AG09309 (cell line): ENCODE measurements around the gene FOXO4.
A peak's percentile ranks its signal among the peaks of the same experiment; 100 is the strongest.
"Not testable (repeated sequence)": the region's sequence is repeated elsewhere in the genome, so short reads cannot be mapped to it uniquely, and the experiment has no call there.

ENCODE experiments used
- DNase-seq: peaks from one replicate; pipeline ENCODE4 v3.0.0-alpha.2; 2010; ENCODE audit warnings: low read depth
- H3K4me3 ChIP-seq: 2 replicates; pipeline ENCODE4 v1.5.1; 2011; ENCODE audit warnings: mild to moderate bottlenecking, low read depth, low read length, moderate library complexity; ENCODE audit not compliant: control insufficient read depth
- CTCF ChIP-seq: IDR thresholded peaks from 2 replicates; pipeline ENCODE4 v1.5.1; 2011; ENCODE audit warnings: mild to moderate bottlenecking, low read depth, low read length, inconsistent platforms; ENCODE audit not compliant: insufficient read depth, control insufficient read depth; ENCODE audit errors: missing control alignments

The FOXO4 gene

GRCh38 chrX:71095555-71095980, at the start of gene FOXO4:
Gene FOXO4, plus strand, starts transcription at chrX:71095851. Its CDS starts 678 bp downstream, at chrX:71096529.
- peak within 1 kb of the TSS; percentile 42 for H3K4me3 ChIP-seq
- peak; percentile 27 for DNase-seq
- TF ChIP-seq CTCF, result no peak

- not testable (repeated sequence) for DNase-seq, H3K4me3 ChIP-seq
Measured at GRCh38 chrX:71047891-71048290, 47.8 kb upstream of the FOXO4 start.

GRCh38 chrX:71052721-71053120, 42.9 kb upstream of the FOXO4 start:
- DNase-seq, result no peak
- H3K4me3 ChIP-seq, result no peak overlapping the region
- TF ChIP-seq CTCF, result no peak

- H3K4me3 ChIP-seq, result no peak overlapping the region
- TF ChIP-seq CTCF, result no peak
- no peak for DNase-seq
Measured at GRCh38 chrX:71053217-71053621, 42.4 kb upstream of the FOXO4 start.

GRCh38 chrX:71056867-71057266, 38.8 kb upstream of the FOXO4 start:
- no peak for TF ChIP-seq CTCF

GRCh38 chrX:71057848-71058530, 37.7 kb upstream of the FOXO4 start:
- DNase-seq, result no peak
- no peak overlapping the region for H3K4me3 ChIP-seq

More at GRCh38 chrX:71056867-71057266, 38.8 kb upstream of the FOXO4 start:
- DNase-seq, result peak; percentile 29
- H3K4me3 ChIP-seq, result no peak overlapping the region

More at GRCh38 chrX:71057848-71058530, 37.7 kb upstream of the FOXO4 start:
- no peak for TF ChIP-seq CTCF
